KMS-11 (cell line): ENCODE measurements around the gene TF.

Experiments
- H2AFZ ChIP-seq: fragments of 200-600 bp; sonication (generic); 2 replicates; pipeline ENCODE4 v1.6.1; 2016; ENCODE audit warnings: antibody characterized with exemption, mixed run types, low read depth
- H3K27ac ChIP-seq: fragments of 200-600 bp; sonication (generic); 2 replicates; pipeline ENCODE4 v1.6.1; 2016; ENCODE audit warnings: mild to moderate bottlenecking, mixed run types
- H3K27me3 ChIP-seq: fragments of 200-600 bp; sonication (generic); 2 replicates; pipeline ENCODE4 v1.6.1; 2017; ENCODE audit warnings: mild to moderate bottlenecking, low read depth, mixed run types, moderate library complexity; ENCODE audit not compliant: insufficient read depth
- H3K36me3 ChIP-seq: fragments of 200-600 bp; sonication (generic); 2 replicates; pipeline ENCODE4 v1.6.1; 2017; ENCODE audit warnings: mild to moderate bottlenecking, mixed run types; ENCODE audit not compliant: insufficient read depth
- H3K4me1 ChIP-seq: fragments of 200-600 bp; sonication (generic); 2 replicates; pipeline ENCODE4 v1.6.1; 2016; ENCODE audit warnings: mild to moderate bottlenecking, low read depth, mixed run types; ENCODE audit not compliant: poor library complexity, severe bottlenecking
- H3K4me2 ChIP-seq: fragments of 200-600 bp; sonication (generic); 2 replicates; pipeline ENCODE4 v1.7.0; 2016; ENCODE audit warnings: mild to moderate bottlenecking, mixed run types
- H3K4me3 ChIP-seq: fragments of 200-600 bp; sonication (generic); IDR thresholded peaks from 2 replicates; pipeline ENCODE4 v1.6.1; 2017; ENCODE audit warnings: low read depth, low read length, mixed read lengths; ENCODE audit not compliant: insufficient read depth
- H3K79me2 ChIP-seq: fragments of 200-600 bp; sonication (generic); 2 replicates; pipeline ENCODE4 v1.6.1; 2016; ENCODE audit warnings: low read depth, mixed run types; ENCODE audit not compliant: insufficient read depth
- H3K9ac ChIP-seq: fragments of 200-600 bp; sonication (generic); 2 replicates; pipeline ENCODE4 v1.6.1; 2016; ENCODE audit warnings: mild to moderate bottlenecking, mixed run types
- H4K20me1 ChIP-seq: fragments of 200-600 bp; sonication (generic); 2 replicates; pipeline ENCODE4 v1.6.1; 2016; ENCODE audit warnings: mild to moderate bottlenecking, mixed run types; ENCODE audit not compliant: insufficient read depth
- CTCF ChIP-seq: fragments of 200-600 bp; sonication (generic); conservative IDR thresholded peaks from 2 replicates; pipeline ENCODE4 v1.6.1; 2017; ENCODE audit warnings: low read depth, mild to moderate bottlenecking, antibody characterized with exemption, low read length, moderate library complexity, mixed read lengths

The TF gene

DNA sequence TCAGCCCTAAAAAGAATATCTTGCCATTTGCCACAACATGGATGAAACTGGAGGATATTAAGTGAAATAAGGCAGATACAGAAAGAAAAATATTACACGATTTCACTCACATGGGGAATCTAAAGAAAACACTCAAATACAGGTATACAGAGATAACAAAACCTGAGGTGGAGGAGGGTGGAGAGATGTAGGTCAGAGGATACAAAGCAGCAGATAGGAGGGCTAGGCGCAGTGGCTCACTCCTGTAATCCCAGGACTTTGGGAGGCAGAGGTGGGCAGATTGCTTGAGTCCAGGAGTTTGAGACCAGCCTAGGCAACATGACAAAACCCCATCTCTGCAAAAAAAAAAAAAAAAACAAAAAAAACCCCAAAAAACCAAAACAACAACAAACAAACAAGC, 36.3 kb downstream of the TF start:
- TF ChIP-seq CTCF = no peak
- H3K27me3 ChIP-seq = no peaks in the 10 kb centered on the region

DNA sequence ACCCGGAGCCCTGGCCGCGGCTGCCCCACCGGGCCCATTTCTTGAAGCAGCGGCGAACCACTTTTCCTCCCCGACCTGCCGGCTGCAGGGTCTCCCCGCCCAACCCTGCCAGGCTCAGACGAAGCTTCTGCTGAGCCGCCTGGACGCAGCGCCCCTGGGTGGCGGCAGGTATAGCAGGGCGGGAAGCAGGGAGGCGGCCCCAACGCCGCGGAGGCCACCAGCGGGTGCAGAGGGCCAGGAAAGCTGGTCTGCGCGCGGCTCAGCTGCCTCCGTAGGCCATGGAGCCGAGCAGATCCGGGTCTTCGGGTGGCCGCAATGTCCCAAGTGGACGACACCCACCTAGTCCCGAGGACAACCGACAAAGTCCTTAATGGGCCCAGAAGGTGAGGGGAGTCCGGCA, 37.6 kb downstream of the TF start:
- Histone ChIP-seq H3K27ac (no peak overlapping the region), H3K4me2 (no peak overlapping the region), H3K4me3 (no peak overlapping the region), H3K79me2 (no peaks in the 10 kb centered on the region), H2AFZ (no peak overlapping the region), H3K4me1 (no peaks in the 10 kb centered on the region), H3K36me3 (no peaks in the 10 kb centered on the region), H4K20me1 (no peaks in the 10 kb centered on the region), H3K27me3 (no peaks in the 10 kb centered on the region), H3K9ac (no peak overlapping the region)
- no peak for TF ChIP-seq CTCF

More for the DNA sequence above, 36.3 kb downstream of the TF start:
- Histone ChIP-seq H4K20me1 (no peaks in the 10 kb centered on the region), H3K27ac (no peak overlapping the region), H3K4me2 (no peak overlapping the region), H3K36me3 (no peaks in the 10 kb centered on the region), H2AFZ (no peak overlapping the region), H3K4me3 (no peak overlapping the region), H3K79me2 (no peaks in the 10 kb centered on the region), H3K9ac (no peak overlapping the region), H3K4me1 (no peaks in the 10 kb centered on the region)

- Histone ChIP-seq H3K4me1 (no peaks in the 10 kb centered on the region), H2AFZ (no peak overlapping the region), H3K36me3 (no peaks in the 10 kb centered on the region), H3K79me2 (no peaks in the 10 kb centered on the region), H3K4me2 (no peak overlapping the region), H4K20me1 (no peaks in the 10 kb centered on the region), H3K27ac (no peak overlapping the region), H3K9ac (no peak overlapping the region), H3K4me3 (no peak overlapping the region), H3K27me3 (no peaks in the 10 kb centered on the region)
- no peak for TF ChIP-seq CTCF
Observed at GRCh38 chr3:133788024-133788423, 41.8 kb downstream of the TF start.

GRCh38 chr3:133792171-133792763, 46.1 kb downstream of the TF start:
- no peak for TF ChIP-seq CTCF
- Histone ChIP-seq H3K27ac (no peak overlapping the region), H3K4me3 (no peak overlapping the region)

More at GRCh38 chr3:133792171-133792763, 46.1 kb downstream of the TF start:
- Histone ChIP-seq H3K27me3 (no peaks in the 10 kb centered on the region), H3K36me3 (no peaks in the 10 kb centered on the region), H3K79me2 (no peaks in the 10 kb centered on the region), H3K4me1 (no peaks in the 10 kb centered on the region), H3K4me2 (no peak overlapping the region), H2AFZ (no peak overlapping the region), H4K20me1 (no peaks in the 10 kb centered on the region), H3K9ac (no peak overlapping the region)
